GM12878 (cell line): ENCODE results near the gene SMIM12. TPM values are rescaled to one million over a fixed set of nuclear protein-coding genes. Genes with fewer than 3 reads are reported as not detected.

Experiments used
- ATAC-seq: fragments of 200-7000 bp; cut with Tn5 transposase; 3 replicates; pipeline ENCODE4 v1.9.1; 2020; ENCODE audit warnings: mild to moderate bottlenecking, moderate library complexity
- BruUV-seq: library from RNA; stranded (reverse); fragments of 400-500 nt; replicated peaks from 2 replicates; lab custom pipeline; 2021; lab: Mats Ljungman, UMichigan
- CTCF ChIA-PET: fragments of 300-600 bp; sonication (Branson Sonifier 250); formaldehyde crosslinking; extraction: SDS; loops from one replicate; lab custom pipeline; 2021; ENCODE audit warnings: inconsistent platforms; lab: Yijun Ruan, JAX
- POLR2A ChIA-PET: fragments of 350-600 bp; formaldehyde crosslinking; extraction: SDS; loops from one replicate; lab custom pipeline; 2021; ENCODE audit warnings: inconsistent platforms; lab: Charles Lee
- RAD21 ChIA-PET: fragments of 300-600 bp; sonication (Branson Sonifier 250); formaldehyde crosslinking; loops from one replicate; lab custom pipeline; 2023; ENCODE audit warnings: antibody characterized with exemption; ENCODE audit not compliant: unreplicated experiment; lab: Charles Lee
- SMC1A ChIA-PET: fragments of 300-600 bp; sonication (Branson Sonifier 250); formaldehyde crosslinking; loops from one replicate; lab custom pipeline; 2023; ENCODE audit not compliant: unreplicated experiment, uncharacterized antibody; lab: Charles Lee
- DNase-seq: peaks from one replicate; pipeline ENCODE4 v3.0.0-alpha.2; 2011; ENCODE audit warnings: low read depth, low spot score
- FAIRE-seq: peaks from 3 replicates; lab custom pipeline; 2011; peaks lifted over from hg19 to GRCh38; lab: Jason Lieb, UNC
- H2AFZ ChIP-seq: 2 replicates; pipeline ENCODE4 v1.6.0; 2011; ENCODE audit warnings: low read depth, low read length, control low read depth; ENCODE audit not compliant: control insufficient read depth
- H3K27ac ChIP-seq: 2 replicates; pipeline ENCODE4 v1.5.1; 2011; ENCODE audit warnings: control low read depth; ENCODE audit not compliant: control insufficient read depth, insufficient read depth
- H3K27me3 ChIP-seq, 2 experiments: replicated peaks in 1 of 2; 2 replicates each; pipeline versions ENCODE4 v1.6.0 to v1.6.1; 2011; ENCODE audit warnings: low read length in 1 of 2; ENCODE audit not compliant: control insufficient read depth in 2 of 2, insufficient read depth in 2 of 2
- H3K36me3 ChIP-seq, 2 experiments: 2 replicates each; pipeline ENCODE4 v1.5.1; 2011; ENCODE audit warnings: low read length in 1 of 2; ENCODE audit not compliant: control insufficient read depth in 2 of 2, insufficient read depth in 2 of 2
- H3K4me1 ChIP-seq: 2 replicates; pipeline ENCODE4 v1.6.1; 2011; ENCODE audit warnings: mild to moderate bottlenecking, low read length, moderate library complexity, mixed read lengths; ENCODE audit not compliant: control insufficient read depth, insufficient read depth
- H3K4me2 ChIP-seq: 2 replicates; pipeline ENCODE4 v1.6.0; 2011; ENCODE audit warnings: control low read depth; ENCODE audit not compliant: control insufficient read depth, insufficient read depth
- H3K4me3 ChIP-seq: fragments of 200-600 bp; sonication (generic); 2 replicates; pipeline ENCODE4 v1.5.1; 2016
- H3K79me2 ChIP-seq: 2 replicates; pipeline ENCODE4 v1.6.0; 2011; ENCODE audit warnings: low read length; ENCODE audit not compliant: control insufficient read depth, insufficient read depth
- H3K9ac ChIP-seq: 2 replicates; pipeline ENCODE4 v1.8.0; 2011; ENCODE audit warnings: low read length, control low read depth, mixed read lengths; ENCODE audit not compliant: control insufficient read depth, insufficient read depth
- H3K9me3 ChIP-seq: replicated peaks from 3 replicates; pipeline ENCODE4 v1.5.1; 2011; ENCODE audit warnings: mild to moderate bottlenecking, low read length; ENCODE audit not compliant: control insufficient read depth, insufficient read depth
- H4K20me1 ChIP-seq: 2 replicates; pipeline ENCODE4 v1.6.0; 2011; ENCODE audit not compliant: control insufficient read depth, insufficient read depth
- ATF2 ChIP-seq: IDR thresholded peaks from 2 replicates; pipeline ENCODE4 v1.6.1; 2012; ENCODE audit warnings: low read length, inconsistent platforms
- BACH1 ChIP-seq: fragments of 450-650 bp; IDR thresholded peaks from 2 replicates; pipeline ENCODE4 v1.6.1; 2017; ENCODE audit warnings: mild to moderate bottlenecking, borderline replicate concordance
- JUND ChIP-seq: IDR thresholded peaks from 2 replicates; pipeline ENCODE4 v1.6.1; 2012; ENCODE audit warnings: low read depth, mild to moderate bottlenecking, low read length, improper control_type of control experiment, moderate library complexity
- RB1 ChIP-seq: fragments of 450-650 bp; formaldehyde crosslinking; IDR thresholded peaks from 2 replicates; pipeline ENCODE4 v1.6.1; 2017; ENCODE audit warnings: mild to moderate bottlenecking, borderline replicate concordance
- RUNX3 ChIP-seq: IDR thresholded peaks from 2 replicates; pipeline ENCODE4 v1.6.1; 2012; ENCODE audit warnings: low read length, inconsistent platforms
- SMC3 ChIP-seq: IDR thresholded peaks from 2 replicates; pipeline ENCODE4 v1.6.1; 2011; ENCODE audit warnings: low read length, improper control_type of control experiment, borderline replicate concordance
- SUPT20H ChIP-seq: IDR thresholded peaks from 2 replicates; pipeline ENCODE4 v1.6.1; 2011; ENCODE audit warnings: low read depth, mild to moderate bottlenecking, low read length, moderate library complexity, borderline replicate concordance; ENCODE audit not compliant: control insufficient read depth
- TCF3 ChIP-seq: IDR thresholded peaks from 2 replicates; pipeline ENCODE4 v1.6.1; 2012; ENCODE audit warnings: low read depth, mild to moderate bottlenecking, low read length, borderline replicate concordance; ENCODE audit not compliant: insufficient read depth
- ZSCAN29 ChIP-seq: fragments of 450-650 bp; IDR thresholded peaks from 2 replicates; pipeline ENCODE4 v1.6.1; 2017; ENCODE audit warnings: mild to moderate bottlenecking, moderate library complexity
- WGBS: methylation state at CpG from one replicate; pipeline ENCODE4 v1.1.6; 2016; ENCODE audit warnings: low lambda C conversion rate; ENCODE audit not compliant: insufficient replicate concordance, insufficient coverage; ENCODE audit errors: missing lambda C conversion rate; 5-methylcytosine and 5-hydroxymethylcytosine counted together
- in situ Hi-C: fragments of 300-500 bp; cut with MboI; formaldehyde crosslinking; loops from 9 replicates; pipeline ENCODE4 v1.14.3; 2018; ENCODE audit warnings: mixed read lengths
- intact Hi-C: fragments of 100-400 bp; cut with micrococcal nuclease; formaldehyde crosslinking; loops from one replicate; pipeline ENCODE4 v1.14.2; 2022; ENCODE audit not compliant: unreplicated experiment
- polyA plus RNA-seq, 11 experiments: library from polyadenylated mRNA; depleted of rRNA in 4 of 11; unstranded in 6 of 11; stranded (reverse) in 5 of 11; fragments of >200 nt; fragmentation: Nextera tagmentation in 4 of 11; fragmentation: Illumina TruSeq in 1 of 11; extraction: Ambion mirVana in 4 of 11; extraction: Trizol in 1 of 11; gene quantifications; 1 replicate in 1 of 11; 2 replicates in 10 of 11; pipeline versions ENCODE4 v1.2.1 to v1.2.3, GENCODE V29; 2011 to 2016; ENCODE audit warnings: inconsistent platforms in 2 of 11, missing spikeins in 2 of 11, low read depth in 1 of 11
- total RNA-seq, 4 experiments: library from RNA; depleted of rRNA in 3 of 4; stranded (reverse); fragments of >200 nt in 3 of 4; fragmentation: Illumina TruSeq in 1 of 4; extraction: Trizol in 1 of 4; gene quantifications; 2 replicates each; pipeline versions ENCODE4 v1.2.1 to v1.2.3, GENCODE V29; 2013 to 2021

Gene SMIM12
- total and polyA plus RNA-seq, 10 of the 15 experiments (the other 5 are each of a cell fraction or from before 2014, with no cell fraction given), result 26.1 to 81.5 (median 44.1) TPM

DNA sequence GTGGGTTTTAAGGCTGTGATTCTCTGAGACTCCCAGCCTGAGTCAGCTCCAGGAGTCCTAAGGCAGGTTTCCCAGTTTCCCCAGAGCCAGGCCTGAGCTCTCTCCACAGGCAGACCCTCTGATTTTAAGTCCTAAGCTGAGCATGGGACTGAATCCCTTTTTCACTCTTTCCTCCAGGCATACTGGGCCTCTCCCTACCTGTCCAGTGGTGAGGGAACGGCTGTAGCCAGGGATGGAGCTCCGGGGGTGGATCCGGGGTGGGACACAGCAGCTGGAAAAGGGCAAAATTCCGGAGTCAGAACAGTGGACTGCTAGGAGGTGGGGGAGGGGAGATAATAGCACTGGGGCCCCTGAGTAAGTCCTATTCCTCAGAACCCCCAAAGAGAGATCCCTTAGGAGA, 39.9 kb upstream of the SMIM12 start:
- no peak overlapping the region for H2AFZ ChIP-seq
- no peaks in the 10 kb centered on the region for H3K4me1 ChIP-seq
- no peak for ATAC-seq
- ChIA-PET POLR2A (interaction anchor here (0.6 kb wide), 1 partner anchor 871 kb away, joined by 6 read pairs; no protein-coding TSS in a partner anchor), SMC1A (no interaction called here), CTCF (no interaction called here), RAD21 (no interaction called here)
- H3K4me3 ChIP-seq, result no peak overlapping the region
- H4K20me1 ChIP-seq, result no peaks in the 10 kb centered on the region
- H3K79me2 ChIP-seq, result no peaks in the 10 kb centered on the region
- no peak overlapping the region for H3K4me2 ChIP-seq
- in situ Hi-C loops (no loop called here), intact Hi-C loops (no loop called here)
- no peaks in the 10 kb centered on the region for H3K9me3 ChIP-seq
- H3K36me3 ChIP-seq, result no peaks in the 10 kb centered on the region
- no peak for TF ChIP-seq SUPT20H
- TF ChIP-seq TCF3, result no peak
- no peak for TF ChIP-seq RUNX3
- no peak overlapping the region for H3K27ac ChIP-seq
- BruUV-seq, result no TSS peak
- H3K27me3 ChIP-seq, result peaks cover 0 to 8% of the 10 kb centered on the region in 2 experiments; a peak in 3 of 4 replicates
- DNase-seq, result no peak
- no peak for FAIRE-seq
- no peak overlapping the region for H3K9ac ChIP-seq
- WGBS, result 56% methylated on average over 4 of the region's 4 CpGs

DNA sequence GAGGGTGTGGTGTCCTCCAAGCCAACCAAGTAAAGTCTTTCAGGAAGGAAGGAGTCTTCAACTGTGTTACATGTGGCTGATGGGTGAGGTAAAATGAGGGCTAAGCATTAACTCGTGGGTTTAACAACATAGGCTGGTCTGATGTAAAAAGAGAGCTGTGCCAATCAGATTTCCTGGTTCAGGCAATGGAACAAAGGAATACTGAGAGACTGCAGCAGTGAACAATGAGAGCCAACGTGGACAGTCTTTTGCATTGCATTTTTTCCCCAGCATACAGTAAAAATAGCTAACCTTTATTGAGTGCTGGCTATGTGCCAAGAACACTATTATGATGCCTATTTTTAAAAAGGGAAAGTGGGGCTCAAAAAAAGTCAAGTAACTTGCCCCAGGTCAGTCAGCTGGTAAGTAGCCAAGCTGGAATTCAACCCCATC, 38.8 kb upstream of the SMIM12 start:
- Histone ChIP-seq H3K79me2 (no peaks in the 10 kb centered on the region), H3K36me3 (no peaks in the 10 kb centered on the region), H3K4me3 (no peak overlapping the region), H3K4me1 (no peaks in the 10 kb centered on the region), H3K4me2 (no peak overlapping the region), H3K27ac (no peak overlapping the region), H2AFZ (no peak overlapping the region), H4K20me1 (no peaks in the 10 kb centered on the region), H3K27me3 (peaks cover 0 to 8% of the 10 kb centered on the region in 2 experiments; a peak in 3 of 4 replicates), H3K9me3 (no peaks in the 10 kb centered on the region; the same call in 2 of the 3 replicates), H3K9ac (no peak overlapping the region)
- ATAC-seq (no peak), FAIRE-seq (no peak), DNase-seq (no peak)
- 0% methylated on average over 2 of the region's 2 CpGs for WGBS
- intact Hi-C loops (no loop called here), in situ Hi-C loops (no loop called here)
- BruUV-seq, result no TSS peak
- TF ChIP-seq SMC3 (no peak), RB1 (no peak), JUND (no peak), ZSCAN29 (no peak), ATF2 (no peak), BACH1 (no peak)
- ChIA-PET SMC1A (interaction anchor here (0.7 kb wide), 1 partner anchor 35 kb away, joined by 3 read pairs; no protein-coding TSS in a partner anchor), POLR2A (no interaction called here), CTCF (interaction anchor here (1.0 kb wide), 1 partner anchor 21 kb away, joined by 3 read pairs; no protein-coding TSS in a partner anchor), RAD21 (no interaction called here)
